ENCODE data around the gene PITPNB.

DNA sequence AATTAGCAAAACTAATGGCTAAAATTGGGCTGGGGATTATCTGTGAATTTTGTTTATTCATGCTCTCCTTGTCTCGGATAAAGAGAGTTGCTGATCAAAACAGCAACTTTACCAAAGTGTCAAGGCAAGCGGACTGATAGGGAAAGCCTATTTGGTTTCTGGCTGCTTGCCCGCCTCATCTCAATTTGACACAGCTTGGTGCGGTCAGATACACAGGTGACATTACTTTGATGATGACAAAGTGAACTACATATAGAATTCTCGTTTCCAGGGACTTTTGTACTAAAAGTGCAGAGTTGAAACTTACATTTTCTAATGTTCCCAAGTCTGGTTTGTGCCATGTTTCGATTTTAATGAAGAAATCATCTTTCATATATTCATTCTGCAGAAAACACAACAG, 22.8 kb downstream of the PITPNB start:
- no peak for TF ChIP-seq MAX (IDR thresholded peaks at IDR 0.05)
- TF ChIP-seq, protein P1, sequence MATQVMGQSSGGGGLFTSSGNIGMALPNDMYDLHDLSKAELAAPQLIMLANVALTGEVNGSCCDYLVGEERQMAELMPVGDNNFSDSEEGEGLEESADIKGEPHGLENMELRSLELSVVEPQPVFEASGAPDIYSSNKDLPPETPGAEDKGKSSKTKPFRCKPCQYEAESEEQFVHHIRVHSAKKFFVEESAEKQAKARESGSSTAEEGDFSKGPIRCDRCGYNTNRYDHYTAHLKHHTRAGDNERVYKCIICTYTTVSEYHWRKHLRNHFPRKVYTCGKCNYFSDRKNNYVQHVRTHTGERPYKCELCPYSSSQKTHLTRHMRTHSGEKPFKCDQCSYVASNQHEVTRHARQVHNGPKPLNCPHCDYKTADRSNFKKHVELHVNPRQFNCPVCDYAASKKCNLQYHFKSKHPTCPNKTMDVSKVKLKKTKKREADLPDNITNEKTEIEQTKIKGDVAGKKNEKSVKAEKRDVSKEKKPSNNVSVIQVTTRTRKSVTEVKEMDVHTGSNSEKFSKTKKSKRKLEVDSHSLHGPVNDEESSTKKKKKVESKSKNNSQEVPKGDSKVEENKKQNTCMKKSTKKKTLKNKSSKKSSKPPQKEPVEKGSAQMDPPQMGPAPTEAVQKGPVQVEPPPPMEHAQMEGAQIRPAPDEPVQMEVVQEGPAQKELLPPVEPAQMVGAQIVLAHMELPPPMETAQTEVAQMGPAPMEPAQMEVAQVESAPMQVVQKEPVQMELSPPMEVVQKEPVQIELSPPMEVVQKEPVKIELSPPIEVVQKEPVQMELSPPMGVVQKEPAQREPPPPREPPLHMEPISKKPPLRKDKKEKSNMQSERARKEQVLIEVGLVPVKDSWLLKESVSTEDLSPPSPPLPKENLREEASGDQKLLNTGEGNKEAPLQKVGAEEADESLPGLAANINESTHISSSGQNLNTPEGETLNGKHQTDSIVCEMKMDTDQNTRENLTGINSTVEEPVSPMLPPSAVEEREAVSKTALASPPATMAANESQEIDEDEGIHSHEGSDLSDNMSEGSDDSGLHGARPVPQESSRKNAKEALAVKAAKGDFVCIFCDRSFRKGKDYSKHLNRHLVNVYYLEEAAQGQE (IDR thresholded peaks at IDR 0.05; ENCODE audit: low read depth): no peak
- TF ChIP-seq CTCF (IDR thresholded peaks at IDR 0.05 in 2 of 3, conservative IDR thresholded peaks at IDR 0.05 in 1 of 3; ENCODE audit: borderline replicate concordance in 1 of 3, insufficient read depth in 1 of 3, low read depth in 2 of 3, low read length in 2 of 3): no peak
- TF ChIP-seq, protein P2, sequence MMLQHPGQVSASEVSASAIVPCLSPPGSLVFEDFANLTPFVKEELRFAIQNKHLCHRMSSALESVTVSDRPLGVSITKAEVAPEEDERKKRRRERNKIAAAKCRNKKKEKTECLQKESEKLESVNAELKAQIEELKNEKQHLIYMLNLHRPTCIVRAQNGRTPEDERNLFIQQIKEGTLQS (IDR thresholded peaks at IDR 0.05): no peak
- TF ChIP-seq SP1 (IDR thresholded peaks at IDR 0.05; ENCODE audit: low read depth): no peak
- no peak for TF ChIP-seq JUND (IDR thresholded peaks at IDR 0.05)
- TF ChIP-seq EZH2 (IDR thresholded peaks at IDR 0.05): no peak
- TF ChIP-seq CEBPB (IDR thresholded peaks at IDR 0.05; ENCODE audit: low read depth): no peak
- TF ChIP-seq YY1 (IDR thresholded peaks at IDR 0.05; ENCODE audit: extremely low read depth, insufficient replicate concordance, low read depth, low read length): no peak
- TF ChIP-seq POLR2AphosphoS5 (IDR thresholded peaks at IDR 0.05; ENCODE audit: low read depth, low read length): no peak
- no peak for TF ChIP-seq POLR2A (IDR thresholded peaks at IDR 0.05; ENCODE audit: borderline replicate concordance, extremely low read depth, insufficient read depth, insufficient read length)

Data from HCT116 (cell line).